ENCODE data around the gene ZPBP. TPM values are rescaled to one million over a fixed set of nuclear protein-coding genes. Genes with fewer than 3 reads are reported as not detected.

ZPBP gene
- polyA plus RNA-seq, 1 donor from 2014 or later: not detected

DNA sequence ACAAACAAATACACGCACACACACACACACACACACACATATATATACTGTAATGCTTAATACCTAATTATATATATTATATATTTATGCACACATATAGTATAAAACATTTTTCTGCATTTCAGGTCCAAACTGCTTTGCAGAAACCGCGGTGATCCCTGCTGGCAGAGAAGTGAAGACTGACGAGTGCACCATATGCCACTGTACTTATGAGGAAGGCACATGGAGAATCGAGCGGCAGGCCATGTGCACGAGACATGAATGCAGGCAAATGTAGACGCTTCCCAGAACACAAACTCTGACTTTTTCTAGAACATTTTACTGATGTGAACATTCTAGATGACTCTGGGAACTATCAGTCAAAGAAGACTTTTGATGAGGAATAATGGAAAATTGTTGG, 181.1 kb downstream of the ZPBP start:
- Histone ChIP-seq H2AFZ (ENCODE audit: low read depth, low read length) (no peak overlapping the region), H3K9ac (ENCODE audit: low read length) (no peak overlapping the region), H3K9me3 (ENCODE audit: low read length) (no peaks in the 10 kb centered on the region), H3K4me2 (ENCODE audit: low read length) (no peak overlapping the region), H3F3A (ENCODE audit: insufficient read depth, low read length, poor library complexity, severe bottlenecking) (no peaks in the 10 kb centered on the region), H4K20me1 (ENCODE audit: insufficient read depth) (no peaks in the 10 kb centered on the region), H3K79me2 (replicated peaks; ENCODE audit: insufficient read depth, low read length) (no peaks in the 10 kb centered on the region), H3K27me3 (ENCODE audit: insufficient read depth, low read depth, low read length) (no peaks in the 10 kb centered on the region), H3K36me3 (ENCODE audit: insufficient read depth, low read length) (no peaks in the 10 kb centered on the region), H3K4me3 (ENCODE audit: low read length) (no peak overlapping the region), H3K27ac (ENCODE audit: low read length) (no peak overlapping the region), H3K9me2 (ENCODE audit: insufficient read depth, low read length) (no peaks in the 10 kb centered on the region)
- TF ChIP-seq, protein P1, sequence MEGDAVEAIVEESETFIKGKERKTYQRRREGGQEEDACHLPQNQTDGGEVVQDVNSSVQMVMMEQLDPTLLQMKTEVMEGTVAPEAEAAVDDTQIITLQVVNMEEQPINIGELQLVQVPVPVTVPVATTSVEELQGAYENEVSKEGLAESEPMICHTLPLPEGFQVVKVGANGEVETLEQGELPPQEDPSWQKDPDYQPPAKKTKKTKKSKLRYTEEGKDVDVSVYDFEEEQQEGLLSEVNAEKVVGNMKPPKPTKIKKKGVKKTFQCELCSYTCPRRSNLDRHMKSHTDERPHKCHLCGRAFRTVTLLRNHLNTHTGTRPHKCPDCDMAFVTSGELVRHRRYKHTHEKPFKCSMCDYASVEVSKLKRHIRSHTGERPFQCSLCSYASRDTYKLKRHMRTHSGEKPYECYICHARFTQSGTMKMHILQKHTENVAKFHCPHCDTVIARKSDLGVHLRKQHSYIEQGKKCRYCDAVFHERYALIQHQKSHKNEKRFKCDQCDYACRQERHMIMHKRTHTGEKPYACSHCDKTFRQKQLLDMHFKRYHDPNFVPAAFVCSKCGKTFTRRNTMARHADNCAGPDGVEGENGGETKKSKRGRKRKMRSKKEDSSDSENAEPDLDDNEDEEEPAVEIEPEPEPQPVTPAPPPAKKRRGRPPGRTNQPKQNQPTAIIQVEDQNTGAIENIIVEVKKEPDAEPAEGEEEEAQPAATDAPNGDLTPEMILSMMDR (IDR thresholded peaks at IDR 0.05; ENCODE audit: poor library complexity, severe bottlenecking): no peak
- TF ChIP-seq POLR2AphosphoS5 (IDR thresholded peaks at IDR 0.05) (no peak), EZH2 (IDR thresholded peaks at IDR 0.05; ENCODE audit: borderline replicate concordance, insufficient read depth, low read length, poor library complexity, severe bottlenecking) (no peak), MXI1 (conservative IDR thresholded peaks at IDR 0.05; ENCODE audit: poor library complexity, severe bottlenecking) (no peak), EP300 (conservative IDR thresholded peaks at IDR 0.05; ENCODE audit: poor library complexity, severe bottlenecking) (no peak)

DNA sequence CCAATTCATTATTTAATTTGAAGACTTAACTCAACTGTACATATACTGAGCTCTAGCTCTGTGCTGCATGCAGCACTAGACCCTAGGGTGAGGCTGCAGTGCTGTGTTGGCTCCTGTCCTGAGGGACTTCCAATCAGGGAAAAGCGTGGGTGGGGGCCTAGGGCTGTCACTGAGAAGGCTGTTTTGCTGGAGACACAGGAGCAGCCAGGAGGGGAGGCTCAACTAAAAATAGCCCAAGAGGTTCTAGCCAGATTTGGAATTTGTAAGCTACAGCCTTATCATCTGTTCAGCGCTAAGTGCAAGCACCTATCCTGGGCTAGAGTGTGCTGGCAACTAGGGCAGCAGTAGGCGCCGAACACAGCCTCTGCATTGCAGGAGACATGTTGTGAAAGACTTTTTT, 198.5 kb downstream of the ZPBP start:
- no peak overlapping the region for H2AFZ ChIP-seq (ENCODE audit: low read depth, low read length)
- no peaks in the 10 kb centered on the region for H3F3A ChIP-seq (ENCODE audit: insufficient read depth, low read length, poor library complexity, severe bottlenecking)
- H3K27me3 ChIP-seq (ENCODE audit: insufficient read depth, low read depth, low read length): no peaks in the 10 kb centered on the region
- no peak overlapping the region for H3K27ac ChIP-seq (ENCODE audit: low read length)
- no peaks in the 10 kb centered on the region for H3K9me3 ChIP-seq (ENCODE audit: low read length)
- H3K4me2 ChIP-seq (ENCODE audit: low read length): no peak overlapping the region
- TF ChIP-seq, protein P1 (IDR thresholded peaks at IDR 0.05; ENCODE audit: poor library complexity, severe bottlenecking): no peak
- H3K79me2 ChIP-seq (replicated peaks; ENCODE audit: insufficient read depth, low read length): no peaks in the 10 kb centered on the region
- H3K4me3 ChIP-seq (ENCODE audit: low read length): no peak overlapping the region
- H3K9me2 ChIP-seq (ENCODE audit: insufficient read depth, low read length): no peaks in the 10 kb centered on the region
- no peak overlapping the region for H3K9ac ChIP-seq (ENCODE audit: low read length)
- no peaks in the 10 kb centered on the region for H3K36me3 ChIP-seq (ENCODE audit: insufficient read depth, low read length)
- no peaks in the 10 kb centered on the region for H4K20me1 ChIP-seq (ENCODE audit: insufficient read depth)

DNA sequence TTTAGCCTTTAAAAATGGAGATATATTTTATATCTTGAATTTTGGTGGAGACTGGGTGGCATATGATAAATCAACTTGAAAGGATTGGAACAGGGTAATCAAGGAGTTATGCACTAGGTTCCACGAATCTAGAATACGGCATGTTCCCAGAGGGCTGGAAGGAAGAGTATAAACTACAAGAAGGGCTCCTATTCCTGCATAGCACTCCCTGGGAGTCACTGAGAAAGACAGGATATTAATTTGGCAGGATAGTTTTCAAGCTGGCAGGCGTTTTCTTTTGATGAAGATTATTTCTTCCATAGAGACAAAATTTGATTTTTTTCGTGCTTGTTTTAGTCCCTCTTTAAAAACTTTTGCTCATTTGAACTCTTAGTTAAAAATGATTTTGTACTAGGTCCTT, 199.9 kb downstream of the ZPBP start:
- Histone ChIP-seq H3K36me3 (ENCODE audit: insufficient read depth, low read length) (no peaks in the 10 kb centered on the region), H3K4me2 (ENCODE audit: low read length) (no peak overlapping the region), H3K79me2 (replicated peaks; ENCODE audit: insufficient read depth, low read length) (no peaks in the 10 kb centered on the region), H3K27ac (ENCODE audit: low read length) (no peak overlapping the region), H2AFZ (ENCODE audit: low read depth, low read length) (no peak overlapping the region), H3K9me2 (ENCODE audit: insufficient read depth, low read length) (no peaks in the 10 kb centered on the region), H4K20me1 (ENCODE audit: insufficient read depth) (no peaks in the 10 kb centered on the region), H3K27me3 (ENCODE audit: insufficient read depth, low read depth, low read length) (no peaks in the 10 kb centered on the region), H3K4me3 (ENCODE audit: low read length) (no peak overlapping the region), H3K9me3 (ENCODE audit: low read length) (no peaks in the 10 kb centered on the region), H3F3A (ENCODE audit: insufficient read depth, low read length, poor library complexity, severe bottlenecking) (no peaks in the 10 kb centered on the region), H3K9ac (ENCODE audit: low read length) (no peak overlapping the region)
- TF ChIP-seq TAF1 (IDR thresholded peaks at IDR 0.05; ENCODE audit: low read depth) (no peak), SMC3 (conservative IDR thresholded peaks at IDR 0.05; ENCODE audit: poor library complexity) (no peak), RAD21 (conservative IDR thresholded peaks at IDR 0.05) (no peak), MXI1 (conservative IDR thresholded peaks at IDR 0.05; ENCODE audit: poor library complexity, severe bottlenecking) (no peak), POLR2AphosphoS5 (IDR thresholded peaks at IDR 0.05) (no peak), EP300 (conservative IDR thresholded peaks at IDR 0.05; ENCODE audit: poor library complexity, severe bottlenecking) (no peak), EZH2 (IDR thresholded peaks at IDR 0.05; ENCODE audit: borderline replicate concordance, insufficient read depth, low read length, poor library complexity, severe bottlenecking) (no peak)
- TF ChIP-seq, protein P2, sequence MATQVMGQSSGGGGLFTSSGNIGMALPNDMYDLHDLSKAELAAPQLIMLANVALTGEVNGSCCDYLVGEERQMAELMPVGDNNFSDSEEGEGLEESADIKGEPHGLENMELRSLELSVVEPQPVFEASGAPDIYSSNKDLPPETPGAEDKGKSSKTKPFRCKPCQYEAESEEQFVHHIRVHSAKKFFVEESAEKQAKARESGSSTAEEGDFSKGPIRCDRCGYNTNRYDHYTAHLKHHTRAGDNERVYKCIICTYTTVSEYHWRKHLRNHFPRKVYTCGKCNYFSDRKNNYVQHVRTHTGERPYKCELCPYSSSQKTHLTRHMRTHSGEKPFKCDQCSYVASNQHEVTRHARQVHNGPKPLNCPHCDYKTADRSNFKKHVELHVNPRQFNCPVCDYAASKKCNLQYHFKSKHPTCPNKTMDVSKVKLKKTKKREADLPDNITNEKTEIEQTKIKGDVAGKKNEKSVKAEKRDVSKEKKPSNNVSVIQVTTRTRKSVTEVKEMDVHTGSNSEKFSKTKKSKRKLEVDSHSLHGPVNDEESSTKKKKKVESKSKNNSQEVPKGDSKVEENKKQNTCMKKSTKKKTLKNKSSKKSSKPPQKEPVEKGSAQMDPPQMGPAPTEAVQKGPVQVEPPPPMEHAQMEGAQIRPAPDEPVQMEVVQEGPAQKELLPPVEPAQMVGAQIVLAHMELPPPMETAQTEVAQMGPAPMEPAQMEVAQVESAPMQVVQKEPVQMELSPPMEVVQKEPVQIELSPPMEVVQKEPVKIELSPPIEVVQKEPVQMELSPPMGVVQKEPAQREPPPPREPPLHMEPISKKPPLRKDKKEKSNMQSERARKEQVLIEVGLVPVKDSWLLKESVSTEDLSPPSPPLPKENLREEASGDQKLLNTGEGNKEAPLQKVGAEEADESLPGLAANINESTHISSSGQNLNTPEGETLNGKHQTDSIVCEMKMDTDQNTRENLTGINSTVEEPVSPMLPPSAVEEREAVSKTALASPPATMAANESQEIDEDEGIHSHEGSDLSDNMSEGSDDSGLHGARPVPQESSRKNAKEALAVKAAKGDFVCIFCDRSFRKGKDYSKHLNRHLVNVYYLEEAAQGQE (IDR thresholded peaks at IDR 0.05; ENCODE audit: borderline replicate concordance): no peak
- TF ChIP-seq, protein P1 (IDR thresholded peaks at IDR 0.05; ENCODE audit: poor library complexity, severe bottlenecking): no peak
